HG03175 (cell line): ENCODE data around the gene AGAP1.
"Not testable (repeated sequence)": the region's sequence is repeated elsewhere in the genome, so short reads cannot be mapped to it uniquely, and the experiment has no call there.

Experiments
- ATAC-seq: cut with Tn5 transposase; IDR thresholded peaks from one replicate; pipeline ENCODE4 v1.9.1; 2021; ENCODE audit warnings: mild to moderate bottlenecking, moderate library complexity; ENCODE audit not compliant: unreplicated experiment

AGAP1 gene

GRCh38 chr2:235749121-235749770 is 255.4 kb downstream of the AGAP1 start:
- ATAC-seq: no peak

GRCh38 chr2:235749771-235750160 is 255.9 kb downstream of the AGAP1 start:
- no peak for ATAC-seq

- ATAC-seq: no peak
Measured at GRCh38 chr2:235752846-235753245, 259.0 kb downstream of the AGAP1 start.

- ATAC-seq: no peak
Measured at GRCh38 chr2:235754357-235755207, 260.7 kb downstream of the AGAP1 start.

GRCh38 chr2:235756491-235756890 is 262.6 kb downstream of the AGAP1 start:
- no peak for ATAC-seq

- ATAC-seq: no peak
Measured at GRCh38 chr2:235757212-235757611, 263.4 kb downstream of the AGAP1 start.

GRCh38 chr2:235757640-235758039 is 263.8 kb downstream of the AGAP1 start:
- ATAC-seq: no peak

GRCh38 chr2:235762832-235763598 is 269.2 kb downstream of the AGAP1 start:
- ATAC-seq: no peak

GRCh38 chr2:235763816-235764215 is 270.0 kb downstream of the AGAP1 start:
- no peak for ATAC-seq

- not testable (repeated sequence) for ATAC-seq
Measured at GRCh38 chr2:235764478-235764877, 270.6 kb downstream of the AGAP1 start.

- no peak for ATAC-seq
Measured at GRCh38 chr2:235765181-235765820, 271.5 kb downstream of the AGAP1 start.

- ATAC-seq: peak; percentile 86
Measured at GRCh38 chr2:235766278-235766677, 272.4 kb downstream of the AGAP1 start.

- ATAC-seq: no peak
Measured at GRCh38 chr2:235768606-235769005, 274.8 kb downstream of the AGAP1 start.

GRCh38 chr2:235769046-235769445 is 275.2 kb downstream of the AGAP1 start:
- ATAC-seq: no peak

- no peak for ATAC-seq
Measured at GRCh38 chr2:235770909-235771820, 277.3 kb downstream of the AGAP1 start.

GRCh38 chr2:235773188-235773928 is 279.5 kb downstream of the AGAP1 start:
- ATAC-seq: no peak

- ATAC-seq: no peak
Measured at GRCh38 chr2:235774153-235774870, 280.5 kb downstream of the AGAP1 start.

GRCh38 chr2:235776531-235776930 is 282.7 kb downstream of the AGAP1 start:
- ATAC-seq: no peak

- peak; percentile 51 for ATAC-seq
Measured at GRCh38 chr2:235779444-235779896, 285.6 kb downstream of the AGAP1 start.
